ENCODE results near the gene CRABP2.
A peak's percentile ranks its signal among the peaks of the same experiment; 100 is the strongest.

CRABP2 gene

DNA sequence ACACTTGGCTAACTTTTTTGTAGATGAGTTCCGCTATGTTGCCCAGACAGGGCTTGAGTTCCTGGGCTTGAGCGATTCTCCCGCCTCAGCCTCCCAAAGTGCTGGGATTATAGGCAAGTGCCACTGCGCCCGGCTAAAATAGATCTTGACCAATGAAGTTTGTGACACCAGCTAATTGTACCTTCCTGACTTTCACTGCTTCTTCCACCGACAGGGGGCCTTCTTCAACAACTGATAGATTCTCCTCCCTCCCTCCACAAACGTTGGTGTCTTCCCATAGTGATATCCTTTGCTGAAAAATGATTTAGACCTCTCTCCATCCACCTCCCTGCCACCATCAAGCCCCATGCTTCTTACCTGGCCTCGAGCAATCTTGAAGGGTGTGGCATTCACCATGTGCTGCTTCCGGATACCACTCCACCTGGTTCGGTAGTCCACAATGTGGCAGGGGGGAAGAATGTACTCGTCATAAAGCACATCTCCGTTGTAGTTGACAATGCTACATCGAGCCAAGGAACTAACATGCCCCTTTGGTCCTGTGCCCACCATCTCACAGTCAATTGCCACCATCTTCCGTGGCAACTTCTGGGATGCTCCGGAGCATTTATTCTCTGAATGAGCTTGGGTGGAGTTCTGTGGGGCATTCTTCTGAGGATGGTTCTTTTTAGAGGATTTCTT, 21.3 kb upstream of the CRABP2 start:
- ChIA-PET CTCF (interaction anchor here (0.7 to 17.7 kb wide), 58 partner anchors 9 to 205 kb away, joined by 3 to 393 read pairs (median 6); partner anchors contain the start of genes CRABP2, HDGF, INSRR and MRPL24), POLR2A (interaction anchor here (0.7 to 1.3 kb wide), 3 partner anchors 20 to 133 kb away, joined by 3 to 9 read pairs (median 3); no protein-coding TSS in a partner anchor)
- peak overlapping the region in 4 of 7 experiments; percentile 93 to 98 (median 94) for H3K4me3 ChIP-seq (ENCODE audit: control insufficient read depth in 1 of 7, extremely low read depth in 1 of 7, insufficient read depth in 4 of 7, low read depth in 2 of 7, low read length in 6 of 7)
- H3K27ac ChIP-seq (ENCODE audit: insufficient read depth in 1 of 2, low read depth in 1 of 2, low read length in 2 of 2, poor library complexity in 1 of 2, severe bottlenecking in 2 of 2) = peak overlapping the region in 1 of 2 experiments; percentile 4
- H3K4me1 ChIP-seq (ENCODE audit: control extremely low read depth in 1 of 4, control insufficient read depth in 4 of 4, insufficient read depth in 4 of 4, low read length in 3 of 4) = peaks cover 24 to 45% (median 39%) of the 10 kb centered on the region in 4 experiments
- WGBS (ENCODE audit: insufficient coverage) = 72% methylated on average over 14 of the region's 15 CpGs
- peak; percentile 52 to 66 (median 60) for DNase-seq
- H3K9me3 ChIP-seq (ENCODE audit: control extremely low read depth in 1 of 5, control insufficient read depth in 4 of 5, insufficient read depth in 2 of 5, low read depth in 1 of 5, low read length in 4 of 5) = no peaks in the 10 kb centered on the region
- H3K27me3 ChIP-seq (replicated peaks in 2 of 5; ENCODE audit: control insufficient read depth in 4 of 5, insufficient read depth in 5 of 5, low read length in 4 of 5) = no peaks in the 10 kb centered on the region
- peaks cover 13 to 32% (median 29%) of the 10 kb centered on the region in 4 experiments for H3K36me3 ChIP-seq (ENCODE audit: control insufficient read depth in 4 of 4, insufficient read depth in 4 of 4, low read length in 3 of 4)

DNA sequence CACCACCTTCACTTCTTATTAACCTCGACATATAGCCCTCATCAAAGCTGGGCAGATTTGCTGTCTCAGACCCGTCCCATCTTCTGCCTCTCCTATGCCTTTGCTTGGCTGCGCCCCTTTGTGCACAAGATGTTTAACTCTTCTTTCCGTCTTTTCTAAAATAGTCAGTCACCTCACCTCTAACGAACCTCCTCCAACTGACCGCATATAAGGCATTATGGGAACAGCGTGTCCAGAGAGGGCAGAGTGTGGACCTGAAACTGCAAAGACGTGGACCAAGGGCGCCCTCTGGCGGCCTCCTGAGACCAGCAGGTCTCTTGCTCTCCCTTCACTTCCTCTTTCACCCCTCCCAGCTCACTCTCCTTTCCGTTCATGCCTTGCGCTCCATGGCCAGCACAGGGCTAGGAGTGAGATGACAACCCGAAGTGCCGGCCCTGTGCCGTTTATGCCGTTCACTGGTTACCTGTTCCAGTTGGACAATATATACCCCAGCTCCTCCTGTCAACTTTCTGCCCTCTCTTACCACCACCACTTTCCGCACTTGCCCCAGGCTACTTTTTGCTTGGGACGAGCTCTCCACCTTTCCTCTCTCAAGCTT, 20.4 kb upstream of the CRABP2 start:
- Histone ChIP-seq H3K4me1 (ENCODE audit: control extremely low read depth in 1 of 4, control insufficient read depth in 4 of 4, insufficient read depth in 4 of 4, low read length in 3 of 4) (peaks cover 24 to 45% (median 39%) of the 10 kb centered on the region in 4 experiments), H3K36me3 (ENCODE audit: control insufficient read depth in 4 of 4, insufficient read depth in 4 of 4, low read length in 3 of 4) (peaks cover 18 to 39% (median 33%) of the 10 kb centered on the region in 4 experiments), H3K4me3 (ENCODE audit: control insufficient read depth in 1 of 7, extremely low read depth in 1 of 7, insufficient read depth in 4 of 7, low read depth in 2 of 7, low read length in 6 of 7) (peak overlapping the region in 6 of 7 experiments; percentile 33 to 93 (median 57)), H3K9me3 (ENCODE audit: control extremely low read depth in 1 of 5, control insufficient read depth in 4 of 5, insufficient read depth in 2 of 5, low read depth in 1 of 5, low read length in 4 of 5) (no peaks in the 10 kb centered on the region), H3K27me3 (replicated peaks in 2 of 5; ENCODE audit: control insufficient read depth in 4 of 5, insufficient read depth in 5 of 5, low read length in 4 of 5) (no peaks in the 10 kb centered on the region), H3K27ac (ENCODE audit: insufficient read depth in 1 of 2, low read depth in 1 of 2, low read length in 2 of 2, poor library complexity in 1 of 2, severe bottlenecking in 2 of 2) (peak overlapping the region in 1 of 2 experiments; percentile 4)
- DNase-seq = peak; percentile 81 to 89 (median 83)
- POLR2A ChIA-PET = interaction anchor here (1.1 to 1.3 kb wide), 2 partner anchors 36 to 134 kb away, joined by 3 to 9 read pairs; no protein-coding TSS in a partner anchor
- CTCF ChIA-PET = interaction anchor here (0.6 to 17.7 kb wide), 58 partner anchors 8 to 206 kb away, joined by 3 to 393 read pairs (median 5); partner anchors contain the start of genes CRABP2, HDGF, INSRR and MRPL24
- 19% methylated on average over 16 of the region's 18 CpGs for WGBS (ENCODE audit: insufficient coverage)

DNA sequence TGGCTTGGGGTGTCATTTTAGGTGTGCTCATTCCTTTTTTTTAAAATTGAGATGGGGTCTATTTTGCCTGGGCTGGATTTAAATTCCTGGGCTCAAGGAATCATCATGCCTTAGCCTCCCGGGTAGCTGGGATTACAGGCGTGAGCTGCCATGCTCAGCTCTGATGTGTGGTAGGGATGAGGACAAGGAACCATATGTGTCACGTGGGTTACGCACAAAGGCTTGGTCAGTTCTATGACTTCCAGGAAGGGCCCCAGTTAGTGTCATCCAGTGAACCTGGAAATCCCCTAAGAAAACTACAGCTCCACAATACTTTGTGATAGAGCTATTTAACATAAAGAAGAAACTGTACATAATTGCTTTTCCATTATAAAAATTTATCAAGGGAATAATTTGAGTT, 16.2 kb upstream of the CRABP2 start:
- DNase-seq = no peak
- no CpG with 5 or more reads among the region's 4 CpGs for WGBS (ENCODE audit: insufficient coverage)
- Histone ChIP-seq H3K36me3 (ENCODE audit: control insufficient read depth in 4 of 4, insufficient read depth in 4 of 4, low read length in 3 of 4) (peaks cover 20 to 42% (median 34%) of the 10 kb centered on the region in 4 experiments), H3K27me3 (replicated peaks in 2 of 5; ENCODE audit: control insufficient read depth in 4 of 5, insufficient read depth in 5 of 5, low read length in 4 of 5) (no peaks in the 10 kb centered on the region), H3K4me1 (ENCODE audit: control extremely low read depth in 1 of 4, control insufficient read depth in 4 of 4, insufficient read depth in 4 of 4, low read length in 3 of 4) (peaks cover 8 to 18% (median 15%) of the 10 kb centered on the region in 4 experiments), H3K4me3 (ENCODE audit: control insufficient read depth in 1 of 7, extremely low read depth in 1 of 7, insufficient read depth in 4 of 7, low read depth in 2 of 7, low read length in 6 of 7) (no peak overlapping the region), H3K9me3 (ENCODE audit: control extremely low read depth in 1 of 5, control insufficient read depth in 4 of 5, insufficient read depth in 2 of 5, low read depth in 1 of 5, low read length in 4 of 5) (no peaks in the 10 kb centered on the region), H3K27ac (ENCODE audit: insufficient read depth in 1 of 2, low read depth in 1 of 2, low read length in 2 of 2, poor library complexity in 1 of 2, severe bottlenecking in 2 of 2) (no peak overlapping the region)
- ChIA-PET POLR2A (no interaction called here), CTCF (interaction anchor here (0.9 to 17.7 kb wide), 4 partner anchors 8 to 98 kb away, joined by 3 to 393 read pairs (median 4); partner anchors contain the start of gene NES)

DNA sequence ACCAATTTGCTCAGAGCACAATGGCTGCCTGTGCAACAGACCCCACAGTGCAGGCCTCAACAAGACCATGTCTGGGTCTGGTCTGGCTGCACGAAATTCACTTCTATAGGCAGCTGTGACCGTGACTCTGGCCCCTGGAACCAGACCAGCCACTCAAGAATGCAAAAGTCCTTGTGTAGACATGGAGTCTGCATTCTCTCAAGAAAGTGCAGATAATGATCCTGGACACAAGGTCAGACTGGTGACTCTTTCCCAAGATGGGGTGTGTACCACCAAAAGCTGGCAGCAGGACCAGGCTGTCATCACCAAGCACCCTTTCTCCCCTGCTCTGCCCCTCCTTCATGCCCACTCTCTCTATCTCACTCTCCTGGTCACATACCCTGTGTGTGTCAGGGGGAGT, 15.7 kb upstream of the CRABP2 start:
- no peak overlapping the region for H3K27ac ChIP-seq (ENCODE audit: insufficient read depth in 1 of 2, low read depth in 1 of 2, low read length in 2 of 2, poor library complexity in 1 of 2, severe bottlenecking in 2 of 2)
- WGBS (ENCODE audit: insufficient coverage) = 100% methylated on average over 2 of the region's 2 CpGs
- H3K4me1 ChIP-seq (ENCODE audit: control extremely low read depth in 1 of 4, control insufficient read depth in 4 of 4, insufficient read depth in 4 of 4, low read length in 3 of 4) = peaks cover 4 to 14% (median 11%) of the 10 kb centered on the region in 4 experiments
- ChIA-PET CTCF (interaction anchor here (17.7 kb wide), 1 partner anchor 36 kb away, joined by 393 read pairs; the partner anchor contains the start of gene NES), POLR2A (no interaction called here)
- DNase-seq = no peak
- H3K36me3 ChIP-seq (ENCODE audit: control insufficient read depth in 4 of 4, insufficient read depth in 4 of 4, low read length in 3 of 4) = peaks cover 20 to 42% (median 34%) of the 10 kb centered on the region in 4 experiments
- H3K27me3 ChIP-seq (replicated peaks in 2 of 5; ENCODE audit: control insufficient read depth in 4 of 5, insufficient read depth in 5 of 5, low read length in 4 of 5) = no peaks in the 10 kb centered on the region
- H3K4me3 ChIP-seq (ENCODE audit: control insufficient read depth in 1 of 7, extremely low read depth in 1 of 7, insufficient read depth in 4 of 7, low read depth in 2 of 7, low read length in 6 of 7) = no peak overlapping the region
- no peaks in the 10 kb centered on the region for H3K9me3 ChIP-seq (ENCODE audit: control extremely low read depth in 1 of 5, control insufficient read depth in 4 of 5, insufficient read depth in 2 of 5, low read depth in 1 of 5, low read length in 4 of 5)

DNA sequence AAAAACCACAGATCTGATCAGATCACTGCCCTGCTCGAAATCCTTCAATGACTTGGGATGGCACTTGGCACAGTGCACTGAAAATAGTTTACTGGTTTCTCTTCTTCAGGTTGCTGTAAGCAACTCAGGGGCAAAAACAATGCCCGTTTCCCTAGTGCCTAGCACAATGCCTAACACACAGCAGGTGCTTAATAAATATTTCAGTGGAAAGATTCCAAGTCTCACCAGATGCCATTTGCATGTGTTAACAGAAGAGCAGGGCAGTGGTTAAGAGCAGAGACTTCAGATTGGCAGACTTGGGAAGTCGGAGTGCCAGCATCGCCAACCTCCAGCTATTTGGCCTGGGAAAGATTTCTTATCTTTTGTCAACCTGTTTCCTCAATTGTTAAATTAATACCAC, 12.0 kb upstream of the CRABP2 start:
- H3K27ac ChIP-seq (ENCODE audit: insufficient read depth in 1 of 2, low read depth in 1 of 2, low read length in 2 of 2, poor library complexity in 1 of 2, severe bottlenecking in 2 of 2) = no peak overlapping the region
- H3K9me3 ChIP-seq (ENCODE audit: control extremely low read depth in 1 of 5, control insufficient read depth in 4 of 5, insufficient read depth in 2 of 5, low read depth in 1 of 5, low read length in 4 of 5) = no peaks in the 10 kb centered on the region
- POLR2A ChIA-PET = no interaction called here
- no peaks in the 10 kb centered on the region for H3K4me1 ChIP-seq (ENCODE audit: control extremely low read depth in 1 of 4, control insufficient read depth in 4 of 4, insufficient read depth in 4 of 4, low read length in 3 of 4)
- CTCF ChIA-PET = interaction anchor here (1.9 to 17.7 kb wide), 2 partner anchors 9 to 32 kb away, joined by 6 to 393 read pairs; partner anchors contain the start of gene NES
- 68% methylated on average over 4 of the region's 4 CpGs for WGBS (ENCODE audit: insufficient coverage)
- no peak for DNase-seq
- no peak overlapping the region for H3K4me3 ChIP-seq (ENCODE audit: control insufficient read depth in 1 of 7, extremely low read depth in 1 of 7, insufficient read depth in 4 of 7, low read depth in 2 of 7, low read length in 6 of 7)
- peaks cover 4 to 17% (median 11%) of the 10 kb centered on the region in 4 experiments for H3K36me3 ChIP-seq (ENCODE audit: control insufficient read depth in 4 of 4, insufficient read depth in 4 of 4, low read length in 3 of 4)
- H3K27me3 ChIP-seq (replicated peaks in 2 of 5; ENCODE audit: control insufficient read depth in 4 of 5, insufficient read depth in 5 of 5, low read length in 4 of 5) = no peaks in the 10 kb centered on the region

DNA sequence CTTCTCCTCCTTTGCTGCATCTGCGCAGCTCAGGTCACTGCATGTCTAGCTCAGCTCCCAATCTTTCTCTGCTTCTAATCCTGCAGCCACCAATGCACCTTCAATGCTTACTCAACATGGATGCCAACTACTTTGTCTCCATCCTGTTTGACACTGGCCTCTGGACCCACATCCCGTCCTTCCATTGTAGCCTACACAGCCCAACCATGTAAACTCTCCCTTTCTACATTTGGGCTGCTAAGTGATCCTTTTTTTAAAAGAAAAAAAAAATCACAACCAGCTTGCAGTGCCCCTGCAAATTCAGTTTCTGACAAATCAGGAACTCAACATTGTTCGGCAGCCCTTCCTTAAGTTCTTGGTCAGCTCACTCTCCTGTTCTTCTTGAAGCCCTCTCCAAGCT, 9.4 kb upstream of the CRABP2 start:
- Histone ChIP-seq H3K9me3 (ENCODE audit: control extremely low read depth in 1 of 5, control insufficient read depth in 4 of 5, insufficient read depth in 2 of 5, low read depth in 1 of 5, low read length in 4 of 5) (no peaks in the 10 kb centered on the region), H3K4me1 (ENCODE audit: control extremely low read depth in 1 of 4, control insufficient read depth in 4 of 4, insufficient read depth in 4 of 4, low read length in 3 of 4) (no peaks in the 10 kb centered on the region), H3K4me3 (ENCODE audit: control insufficient read depth in 1 of 7, extremely low read depth in 1 of 7, insufficient read depth in 4 of 7, low read depth in 2 of 7, low read length in 6 of 7) (no peak overlapping the region), H3K27ac (ENCODE audit: insufficient read depth in 1 of 2, low read depth in 1 of 2, low read length in 2 of 2, poor library complexity in 1 of 2, severe bottlenecking in 2 of 2) (no peak overlapping the region), H3K27me3 (replicated peaks in 2 of 5; ENCODE audit: control insufficient read depth in 4 of 5, insufficient read depth in 5 of 5, low read length in 4 of 5) (no peaks in the 10 kb centered on the region), H3K36me3 (ENCODE audit: control insufficient read depth in 4 of 4, insufficient read depth in 4 of 4, low read length in 3 of 4) (peaks cover 0 to under 1% (median 0%) of the 10 kb centered on the region in 4 experiments)
- 93% methylated on average over 3 of the region's 3 CpGs for WGBS (ENCODE audit: insufficient coverage)
- ChIA-PET CTCF (interaction anchor here (2.3 to 17.7 kb wide), 4 partner anchors 7 to 30 kb away, joined by 5 to 393 read pairs (median 14); partner anchors contain the start of genes CRABP2 and NES), POLR2A (no interaction called here)
- no peak for DNase-seq
